Activated CD4-positive, alpha-beta T cell treated with anti-CD3 and anti-CD28 coated beads, Interleukin-2, amount 10 ng/mL, durations not matched to agents 24 days and 14 days (primary cell): ENCODE data around the gene AP5B1. TPM values are rescaled to one million over a fixed set of nuclear protein-coding genes. Genes with fewer than 3 reads are reported as not detected.
"Not testable (repeated sequence)": the region's sequence is repeated elsewhere in the genome, so short reads cannot be mapped to it uniquely, and the experiment has no call there.

Experiments used
- DNase-seq: peaks from one replicate; pipeline ENCODE4 v3.0.0; 2022
- H3K27ac Mint-ChIP-seq: one replicate; pipeline ENCODE4 v1.8.0; 2022; ENCODE audit warnings: mild to moderate bottlenecking, mixed read lengths
- H3K27me3 Mint-ChIP-seq: one replicate; pipeline ENCODE4 v1.8.0; 2022; ENCODE audit warnings: mixed read lengths
- H3K36me3 Mint-ChIP-seq: one replicate; pipeline ENCODE4 v1.8.0; 2022; ENCODE audit warnings: low read depth, mild to moderate bottlenecking, mixed read lengths
- H3K4me1 Mint-ChIP-seq: one replicate; pipeline ENCODE4 v1.8.0; 2021; ENCODE audit warnings: mixed read lengths
- H3K4me3 Mint-ChIP-seq: one replicate; pipeline ENCODE4 v1.8.0; 2022; ENCODE audit warnings: mild to moderate bottlenecking, moderate library complexity, mixed read lengths
- H3K9me3 Mint-ChIP-seq: one replicate; pipeline ENCODE4 v1.8.0; 2021; ENCODE audit warnings: mixed read lengths
- intact Hi-C: fragments of 100-400 bp; cut with micrococcal nuclease; formaldehyde crosslinking; loops from one replicate; pipeline ENCODE4 v1.15.1; 2023
- total RNA-seq: library from RNA; stranded (reverse); gene quantifications from 2 replicates; pipeline ENCODE4 v1.2.3, GENCODE V29; 2022

Gene AP5B1
- total RNA-seq, 1 donor from 2014 or later = 20.1 TPM

DNA sequence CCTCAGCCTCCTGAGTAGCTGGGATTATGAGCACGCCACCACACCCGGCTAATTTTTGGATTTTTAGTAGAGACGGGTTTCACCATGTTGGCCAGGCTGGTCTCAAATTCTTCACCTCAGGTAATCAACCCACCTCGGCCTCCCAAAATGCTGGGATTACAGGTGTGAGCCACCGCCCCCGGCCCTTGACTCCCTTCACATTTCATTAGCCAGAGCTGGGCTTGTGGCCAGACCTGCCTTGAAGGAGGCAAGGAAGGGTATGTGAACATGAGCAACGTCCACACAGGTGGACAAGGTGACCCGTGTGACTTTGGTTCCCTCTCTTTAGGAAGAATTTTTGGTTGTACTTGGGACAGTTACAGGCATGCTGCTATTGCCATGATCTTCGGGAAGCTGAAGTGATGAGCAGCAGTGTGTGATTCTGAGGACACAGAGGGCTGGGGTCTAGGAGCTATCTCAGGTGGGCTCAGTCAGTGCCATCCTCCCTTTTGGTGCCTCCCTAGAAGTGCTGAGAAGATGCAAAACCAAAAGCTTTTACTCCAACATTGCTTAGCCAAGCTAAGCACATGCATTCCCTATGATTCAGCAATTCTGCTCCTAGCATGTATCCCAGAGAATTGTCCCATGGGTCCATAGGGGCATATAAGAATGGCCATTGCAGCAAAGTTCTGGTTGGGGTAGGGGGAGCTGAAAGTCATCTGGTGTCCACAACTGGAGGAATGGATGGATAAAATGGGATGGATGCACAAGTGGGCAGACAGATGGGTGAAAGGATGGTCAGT lies 6.1 kb downstream of the AP5B1 start:
- H3K9me3 Mint-ChIP-seq = no peaks in the 10 kb centered on the region
- no peak overlapping the region for H3K27ac Mint-ChIP-seq
- no peaks in the 10 kb centered on the region for H3K27me3 Mint-ChIP-seq
- peaks cover 20% of the 10 kb centered on the region for H3K4me1 Mint-ChIP-seq
- no peak overlapping the region for H3K4me3 Mint-ChIP-seq
- intact Hi-C loops = no loop called here
- DNase-seq = no peak
- peaks cover 19% of the 10 kb centered on the region for H3K36me3 Mint-ChIP-seq

DNA sequence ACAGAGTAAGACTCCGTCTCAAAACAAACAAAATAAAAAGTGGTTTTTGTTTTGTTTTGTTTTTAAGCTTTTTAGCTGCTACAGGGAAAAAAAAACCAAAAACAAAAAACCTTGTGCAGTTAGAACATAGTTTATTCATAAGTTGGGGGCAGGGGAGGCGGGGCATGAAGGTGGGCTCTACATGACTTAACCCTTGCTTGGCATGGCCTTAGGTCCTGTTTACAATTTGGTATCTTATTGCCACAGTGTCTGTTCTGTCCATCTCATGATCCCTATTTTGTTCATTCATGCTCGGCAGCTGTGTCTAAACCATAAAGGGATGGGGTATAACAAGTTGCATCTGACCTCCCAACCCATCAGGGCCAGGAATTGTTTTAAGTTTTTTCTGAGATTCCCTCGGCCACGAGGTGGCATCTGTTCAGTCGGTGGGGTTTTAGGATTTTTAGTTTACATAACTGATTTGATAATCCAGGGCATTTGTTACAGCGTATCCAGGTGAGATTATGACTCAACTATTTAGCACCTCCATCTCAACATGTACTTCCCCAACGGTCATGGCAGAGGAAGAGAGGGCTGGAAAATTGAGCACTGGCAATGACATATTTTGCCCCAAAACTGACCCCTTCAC lies 6.9 kb downstream of the AP5B1 start:
- no peak for DNase-seq
- H3K4me1 Mint-ChIP-seq = peaks cover 19% of the 10 kb centered on the region
- peaks cover 17% of the 10 kb centered on the region for H3K36me3 Mint-ChIP-seq
- no peaks in the 10 kb centered on the region for H3K27me3 Mint-ChIP-seq
- intact Hi-C loops = no loop called here
- no peaks in the 10 kb centered on the region for H3K9me3 Mint-ChIP-seq
- no peak overlapping the region for H3K27ac Mint-ChIP-seq
- H3K4me3 Mint-ChIP-seq = no peak overlapping the region

DNA sequence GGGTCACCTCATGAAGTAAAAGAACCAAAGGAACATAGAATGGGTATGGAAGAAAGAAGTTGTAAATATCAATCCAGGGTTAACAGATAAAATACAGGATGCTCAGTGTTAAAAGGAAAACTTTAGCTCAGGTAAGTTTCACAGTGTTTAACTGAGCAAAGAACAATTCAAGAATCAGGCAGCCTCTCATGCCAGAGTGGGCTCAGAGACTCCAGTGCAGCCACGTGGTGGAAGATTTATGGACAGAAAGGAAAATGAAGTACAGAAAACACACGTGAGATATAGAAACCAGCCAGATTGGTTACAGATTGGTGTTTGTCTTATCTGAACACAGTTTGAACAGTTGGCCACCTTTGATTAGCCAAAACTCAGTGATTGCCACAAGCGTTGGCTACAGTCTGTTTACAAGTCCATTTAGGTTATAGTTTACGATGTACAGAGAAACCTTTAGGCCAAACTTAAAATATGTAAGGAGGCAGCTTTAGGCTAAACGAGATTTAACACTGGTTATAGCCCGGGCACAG lies 9.1 kb downstream of the AP5B1 start:
- DNase-seq = no peak
- H3K4me1 Mint-ChIP-seq = peaks cover 14% of the 10 kb centered on the region
- H3K4me3 Mint-ChIP-seq = no peak overlapping the region
- no peaks in the 10 kb centered on the region for H3K27me3 Mint-ChIP-seq
- H3K27ac Mint-ChIP-seq = no peak overlapping the region
- intact Hi-C loops = no loop called here
- no peaks in the 10 kb centered on the region for H3K9me3 Mint-ChIP-seq
- peaks cover 6% of the 10 kb centered on the region for H3K36me3 Mint-ChIP-seq

DNA sequence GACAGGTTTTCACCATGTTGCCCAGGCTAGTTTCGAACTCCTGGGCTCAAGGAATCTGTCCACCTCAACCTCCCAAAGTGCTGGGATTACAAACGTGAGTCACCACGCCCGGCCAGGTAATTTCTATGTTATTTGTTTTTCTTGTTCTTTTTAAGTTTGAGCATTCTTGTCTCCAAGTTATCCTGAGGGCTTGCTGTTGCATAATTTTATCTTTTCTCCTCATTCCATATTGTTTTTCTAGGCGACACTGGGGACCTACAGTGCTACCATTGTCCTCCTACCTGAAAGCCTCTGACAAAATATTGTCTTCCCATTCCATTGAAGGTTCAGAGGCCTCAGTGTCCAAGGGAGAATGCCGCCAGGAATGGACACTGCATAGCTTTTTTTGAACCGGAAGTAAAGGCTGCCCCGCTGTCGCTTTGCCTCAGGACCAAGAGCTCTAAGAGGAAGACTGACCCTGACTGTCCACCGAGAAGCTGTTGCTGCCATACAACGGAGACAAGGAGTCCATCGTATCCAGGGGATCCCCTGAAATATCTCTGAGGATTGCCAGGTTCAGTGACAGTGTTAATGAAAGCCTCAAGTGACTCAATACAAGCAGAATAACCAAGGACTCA lies 9.7 kb downstream of the AP5B1 start:
- peaks cover 9% of the 10 kb centered on the region for H3K4me1 Mint-ChIP-seq
- H3K9me3 Mint-ChIP-seq = no peaks in the 10 kb centered on the region
- no peak overlapping the region for H3K4me3 Mint-ChIP-seq
- no peaks in the 10 kb centered on the region for H3K27me3 Mint-ChIP-seq
- DNase-seq = no peak
- peaks cover 4% of the 10 kb centered on the region for H3K36me3 Mint-ChIP-seq
- H3K27ac Mint-ChIP-seq = no peak overlapping the region
- intact Hi-C loops = no loop called here

DNA sequence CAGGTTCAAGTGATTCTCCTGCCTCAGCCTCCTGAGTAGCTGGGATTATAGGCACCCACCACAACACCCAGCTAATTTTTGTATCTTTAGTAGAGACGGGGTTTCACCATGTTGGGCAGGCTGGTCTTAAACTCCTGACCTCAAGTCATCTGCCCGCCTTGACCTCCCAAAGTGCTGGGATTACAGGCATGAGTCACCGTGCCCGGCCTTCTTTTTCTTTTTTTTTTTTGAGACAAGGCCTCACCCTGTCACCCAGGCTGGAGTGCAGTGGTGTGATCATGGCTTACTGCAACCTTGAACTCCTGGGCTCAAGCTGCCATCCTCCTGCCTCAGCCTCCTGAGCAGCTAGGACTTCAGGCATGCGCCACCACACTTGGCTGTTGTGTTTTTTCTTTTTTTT lies 13.0 kb downstream of the AP5B1 start:
- H3K4me1 Mint-ChIP-seq, H3K4me3 Mint-ChIP-seq, DNase-seq, H3K9me3 Mint-ChIP-seq, H3K27me3 Mint-ChIP-seq, H3K27ac Mint-ChIP-seq, H3K36me3 Mint-ChIP-seq, intact Hi-C loops: not testable (repeated sequence)

DNA sequence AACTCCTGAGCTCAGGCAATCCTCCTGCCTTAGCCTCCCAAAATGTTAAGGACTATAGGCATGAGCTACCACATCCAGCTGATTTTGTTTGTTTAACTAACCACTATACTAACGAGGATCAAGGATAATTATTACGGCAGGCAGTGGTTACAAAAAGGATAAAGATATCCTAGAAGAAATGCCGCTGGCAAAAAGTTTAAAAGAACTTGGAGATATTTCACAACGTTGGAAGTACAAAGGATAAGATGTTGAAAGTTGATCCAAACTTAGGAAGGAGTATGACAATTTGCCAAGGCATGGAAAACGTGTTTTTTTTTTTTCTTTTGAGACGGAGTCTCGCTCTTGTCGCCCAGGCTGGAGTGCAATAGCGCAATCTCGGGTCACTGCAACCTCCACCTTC lies 13.4 kb downstream of the AP5B1 start:
- H3K36me3 Mint-ChIP-seq = no peaks in the 10 kb centered on the region
- H3K27me3 Mint-ChIP-seq = no peaks in the 10 kb centered on the region
- H3K27ac Mint-ChIP-seq = no peak overlapping the region
- H3K4me3 Mint-ChIP-seq = no peak overlapping the region
- no peak for DNase-seq
- intact Hi-C loops = no loop called here
- H3K4me1 Mint-ChIP-seq = peaks cover 3% of the 10 kb centered on the region
- no peaks in the 10 kb centered on the region for H3K9me3 Mint-ChIP-seq

DNA sequence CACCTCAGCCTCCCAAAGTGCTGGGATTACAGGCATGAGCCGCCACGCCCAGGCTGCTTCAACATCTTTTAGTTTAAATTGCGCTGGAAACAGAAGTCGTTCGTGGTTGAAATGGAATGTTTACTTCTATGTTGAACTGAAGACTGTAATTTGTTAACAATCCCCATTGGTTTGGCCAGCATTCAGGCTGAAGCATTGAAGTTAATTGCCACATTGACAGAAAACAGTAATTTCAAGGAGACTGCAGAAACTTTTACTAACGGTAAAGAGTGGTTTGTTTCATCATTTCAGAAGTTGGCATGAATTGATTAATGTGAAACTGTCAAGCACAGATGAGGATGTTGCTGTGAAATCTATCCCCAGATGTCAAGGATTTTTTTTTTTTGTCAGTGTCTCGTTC lies 14.2 kb downstream of the AP5B1 start:
- no peak overlapping the region for H3K4me3 Mint-ChIP-seq
- H3K27ac Mint-ChIP-seq = no peak overlapping the region
- no peaks in the 10 kb centered on the region for H3K36me3 Mint-ChIP-seq
- DNase-seq = no peak
- H3K27me3 Mint-ChIP-seq = peaks cover 2% of the 10 kb centered on the region
- peaks cover 3% of the 10 kb centered on the region for H3K4me1 Mint-ChIP-seq
- no peaks in the 10 kb centered on the region for H3K9me3 Mint-ChIP-seq
- intact Hi-C loops = no loop called here

DNA sequence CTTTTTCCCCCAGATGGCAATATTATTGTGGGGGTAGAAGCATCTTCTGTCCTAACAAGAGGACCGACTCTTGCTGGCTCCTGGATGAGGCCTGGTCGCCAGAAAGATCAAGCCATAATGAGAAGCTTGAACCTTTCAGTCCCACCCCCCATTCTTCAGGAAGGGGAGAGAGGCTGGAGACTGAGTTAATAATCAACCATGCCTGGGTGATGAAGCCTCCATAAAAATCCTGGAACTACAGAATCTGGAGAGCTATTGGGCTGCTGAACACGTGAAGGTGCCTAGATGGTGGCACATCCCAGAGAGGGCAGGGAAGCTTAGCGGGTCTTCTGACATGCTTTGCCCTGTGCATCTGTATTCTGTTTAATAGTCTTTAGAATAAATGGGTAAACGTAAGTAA lies 16.3 kb downstream of the AP5B1 start:
- Mint-ChIP-seq H3K27me3 (peaks cover 13% of the 10 kb centered on the region), H3K4me3 (no peak overlapping the region), H3K27ac (no peak overlapping the region), H3K4me1 (no peaks in the 10 kb centered on the region), H3K36me3 (no peaks in the 10 kb centered on the region), H3K9me3 (no peaks in the 10 kb centered on the region)
- intact Hi-C loops = no loop called here
- DNase-seq = no peak

DNA sequence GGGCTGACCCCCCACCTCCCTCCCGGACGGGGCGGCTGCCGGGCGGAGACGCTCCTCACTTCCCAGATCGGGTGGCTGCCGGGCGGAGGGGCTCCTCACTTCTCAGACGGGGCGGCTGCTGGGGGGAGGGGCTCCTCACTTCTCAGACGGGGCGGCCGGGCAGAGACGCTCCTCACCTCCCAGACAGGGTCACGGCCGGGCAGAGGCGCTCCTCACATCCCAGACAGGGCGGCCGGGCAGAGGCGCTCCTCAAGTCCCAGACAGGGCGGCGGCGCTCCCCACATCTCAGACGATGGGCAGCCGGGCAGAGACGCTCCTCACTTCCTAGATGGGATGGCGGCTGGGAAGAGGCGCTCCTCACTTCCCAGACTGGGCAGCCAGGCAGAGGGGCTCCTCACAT lies 18.0 kb downstream of the AP5B1 start:
- H3K27me3 Mint-ChIP-seq = peaks cover 16% of the 10 kb centered on the region
- DNase-seq, H3K4me1 Mint-ChIP-seq, H3K27ac Mint-ChIP-seq, H3K36me3 Mint-ChIP-seq, H3K9me3 Mint-ChIP-seq, H3K4me3 Mint-ChIP-seq, intact Hi-C loops: not testable (repeated sequence)

DNA sequence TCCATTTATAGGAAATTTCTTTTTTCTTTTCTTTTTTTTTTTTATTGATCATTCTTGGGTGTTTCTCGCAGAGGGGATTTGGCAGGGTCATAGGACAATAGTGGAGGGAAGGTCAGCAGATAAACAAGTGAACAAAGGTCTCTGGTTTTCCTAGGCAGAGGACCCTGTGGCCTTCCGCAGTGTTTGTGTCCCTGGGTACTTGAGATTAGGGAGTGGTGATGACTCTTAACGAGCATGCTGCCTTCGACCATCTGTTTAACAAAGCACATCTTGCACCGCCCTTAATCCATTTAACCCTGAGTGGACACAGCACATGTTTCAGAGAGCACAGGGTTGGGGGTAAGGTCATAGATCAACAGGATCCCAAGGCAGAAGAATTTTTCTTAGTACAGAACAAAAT lies 18.6 kb downstream of the AP5B1 start:
- H3K4me3 Mint-ChIP-seq, H3K9me3 Mint-ChIP-seq, H3K36me3 Mint-ChIP-seq, DNase-seq, H3K27ac Mint-ChIP-seq, H3K4me1 Mint-ChIP-seq, intact Hi-C loops: not testable (repeated sequence)
- peaks cover 18% of the 10 kb centered on the region for H3K27me3 Mint-ChIP-seq

DNA sequence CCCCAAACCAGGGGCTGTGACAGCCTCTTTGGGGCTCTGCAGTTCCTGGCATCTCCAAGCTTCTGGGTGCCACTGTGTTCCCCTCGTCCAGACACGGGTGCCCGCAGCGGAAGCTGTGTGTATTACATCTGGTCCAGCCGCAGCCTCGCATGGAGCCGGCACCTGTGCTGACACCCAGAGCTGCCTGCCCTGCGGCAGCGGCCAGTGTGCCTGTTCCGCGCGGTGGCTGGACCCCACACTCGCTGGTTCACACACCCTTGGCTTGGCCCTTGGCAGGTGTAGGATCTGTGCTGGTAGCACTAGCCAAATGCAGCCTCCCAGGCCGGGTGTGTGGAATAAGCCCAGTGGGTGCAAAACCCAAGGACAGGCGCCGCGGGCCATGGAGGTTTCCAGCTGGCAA lies 35.7 kb downstream of the AP5B1 start:
- intact Hi-C loops = no loop called here
- Mint-ChIP-seq H3K36me3 (no peaks in the 10 kb centered on the region), H3K27me3 (peaks cover 30% of the 10 kb centered on the region), H3K9me3 (no peaks in the 10 kb centered on the region), H3K27ac (no peak overlapping the region), H3K4me1 (no peaks in the 10 kb centered on the region), H3K4me3 (no peak overlapping the region)
- no peak for DNase-seq

DNA sequence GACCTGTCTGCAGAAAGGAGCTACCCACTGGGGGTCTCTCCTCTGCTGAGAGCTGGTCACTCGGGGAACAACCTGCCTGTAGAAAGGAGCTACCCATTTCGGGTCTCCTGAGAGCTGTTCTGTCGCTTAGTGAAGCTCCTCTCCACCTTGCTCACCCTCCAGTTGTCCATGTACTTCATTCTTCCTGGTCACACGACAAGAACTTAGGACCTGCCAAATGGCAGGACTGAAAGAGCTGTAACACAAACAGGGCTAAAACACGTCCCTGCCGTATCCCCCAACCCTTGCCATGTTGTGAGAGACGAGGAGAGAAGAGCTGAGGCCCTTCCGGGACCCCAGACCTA lies 36.1 kb downstream of the AP5B1 start:
- H3K4me3 Mint-ChIP-seq = no peak overlapping the region
- H3K36me3 Mint-ChIP-seq = no peaks in the 10 kb centered on the region
- H3K27ac Mint-ChIP-seq = no peak overlapping the region
- no peaks in the 10 kb centered on the region for H3K4me1 Mint-ChIP-seq
- no peak for DNase-seq
- peaks cover 26% of the 10 kb centered on the region for H3K27me3 Mint-ChIP-seq
- no peaks in the 10 kb centered on the region for H3K9me3 Mint-ChIP-seq
- intact Hi-C loops = no loop called here

DNA sequence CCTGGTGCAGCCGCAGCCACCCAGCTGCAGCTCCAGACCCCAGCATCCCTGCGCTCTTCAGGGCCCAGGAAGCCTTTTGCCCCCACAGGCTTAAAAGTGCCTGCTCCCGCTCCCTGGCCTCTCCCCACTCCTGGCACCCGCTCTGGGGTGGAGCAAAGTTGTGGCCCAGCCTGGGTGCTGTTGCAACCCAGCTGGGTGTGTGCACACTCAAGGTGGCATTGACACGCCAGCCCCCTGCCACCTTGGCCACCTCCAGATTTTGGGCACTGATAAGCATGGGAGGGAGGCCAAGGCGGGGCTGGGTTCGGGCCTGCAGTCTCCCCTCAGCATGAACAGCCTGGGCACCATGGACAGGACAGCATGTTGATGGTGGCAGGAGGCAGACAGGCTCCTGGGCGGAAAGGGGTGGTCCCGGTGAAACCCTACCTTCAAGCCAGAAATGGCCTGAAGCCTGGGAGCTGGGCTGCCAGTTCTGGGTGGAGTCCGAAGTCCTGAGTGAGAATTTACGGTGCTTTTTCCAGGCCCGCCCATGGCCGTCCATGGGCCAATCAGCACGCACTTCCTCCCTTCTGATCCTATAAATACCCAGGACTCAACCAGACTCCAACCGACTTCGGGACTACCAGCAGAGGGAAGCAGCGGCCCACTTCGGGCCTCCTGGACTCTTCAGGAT lies 36.6 kb downstream of the AP5B1 start:
- H3K27me3 Mint-ChIP-seq = peaks cover 22% of the 10 kb centered on the region
- no peaks in the 10 kb centered on the region for H3K4me1 Mint-ChIP-seq
- H3K9me3 Mint-ChIP-seq = no peaks in the 10 kb centered on the region
- H3K27ac Mint-ChIP-seq = no peak overlapping the region
- H3K4me3 Mint-ChIP-seq = no peak overlapping the region
- no peak for DNase-seq
- intact Hi-C loops = no loop called here
- H3K36me3 Mint-ChIP-seq = no peaks in the 10 kb centered on the region

DNA sequence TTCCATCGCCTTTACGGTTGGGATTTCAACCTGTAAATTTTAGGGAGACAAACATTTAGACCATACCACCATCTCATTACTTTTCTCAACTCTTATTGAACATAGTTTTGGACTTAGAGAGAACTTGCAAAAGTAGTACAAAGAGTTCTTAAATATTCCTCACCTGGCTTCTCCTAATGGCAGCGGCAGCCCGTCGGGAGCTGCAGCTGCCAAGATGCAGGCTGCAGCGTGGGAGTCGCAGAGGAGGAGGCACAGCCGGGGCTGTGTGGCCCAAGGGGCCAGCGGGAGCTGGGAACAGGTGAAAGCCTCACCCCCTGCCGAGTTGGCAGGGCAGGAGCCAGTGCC lies 37.1 kb downstream of the AP5B1 start:
- Mint-ChIP-seq H3K27me3 (peaks cover 17% of the 10 kb centered on the region), H3K4me3 (no peak overlapping the region), H3K27ac (no peak overlapping the region), H3K4me1 (no peaks in the 10 kb centered on the region), H3K36me3 (no peaks in the 10 kb centered on the region), H3K9me3 (no peaks in the 10 kb centered on the region)
- DNase-seq = no peak
- intact Hi-C loops = no loop called here
